ENCODE data around the gene RPN2. TPM values are rescaled to one million over a fixed set of nuclear protein-coding genes. Genes with fewer than 3 reads are reported as not detected.

The RPN2 gene
- polyA plus RNA-seq, 1 donor (not counting 4 experiments of a cell fraction or from before 2014, with no cell fraction given) = 220 TPM

DNA sequence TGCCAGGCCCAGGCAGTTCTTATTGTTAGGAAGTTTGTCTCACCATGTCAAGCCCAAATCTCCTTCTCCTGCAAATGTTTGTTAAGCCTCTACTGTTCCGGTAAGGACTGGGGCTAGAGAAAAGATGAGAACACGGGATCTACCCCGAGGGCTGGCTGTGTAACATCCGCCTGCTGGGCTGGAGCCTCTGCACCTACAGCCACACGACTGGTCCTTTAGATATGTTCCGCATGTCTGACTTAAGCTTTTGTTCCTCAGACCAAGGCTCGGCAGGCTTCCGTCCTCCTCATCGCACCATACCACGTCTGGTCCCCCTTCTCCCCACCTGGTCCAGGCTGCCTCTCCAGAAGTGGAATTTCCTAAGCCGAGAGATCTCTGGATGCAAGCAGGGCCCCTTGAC lies 79.9 kb downstream of the RPN2 start:
- DNase-seq (ENCODE audit: low read depth, low spot score) = no peak
- H3K27me3 ChIP-seq (ENCODE audit: control insufficient read depth, extremely low read depth, insufficient read depth, low read length) = peaks cover 44% of the 10 kb centered on the region
- no peaks in the 10 kb centered on the region for H3K79me2 ChIP-seq (ENCODE audit: control insufficient read depth, insufficient read depth, low read length)
- no peaks in the 10 kb centered on the region for H3K36me3 ChIP-seq (ENCODE audit: control insufficient read depth in 2 of 2, extremely low read depth in 1 of 2, insufficient read depth in 2 of 2, low read length in 2 of 2)
- H3K9me3 ChIP-seq (ENCODE audit: control insufficient read depth, low read depth, low read length) = peaks cover 2% of the 10 kb centered on the region
- H2AFZ ChIP-seq (ENCODE audit: control insufficient read depth, low read length) = no peak overlapping the region
- H3K4me2 ChIP-seq (ENCODE audit: control insufficient read depth, extremely low read depth, insufficient read depth, low read depth, low read length) = no peak overlapping the region
- H3K4me3 ChIP-seq (ENCODE audit: control insufficient read depth in 2 of 3, extremely low read depth in 1 of 3, insufficient read depth in 2 of 3, low read depth in 1 of 3, low read length in 3 of 3) = no peak overlapping the region
- no peak overlapping the region for H3K27ac ChIP-seq (ENCODE audit: control insufficient read depth, insufficient read depth, low read length)
- H4K20me1 ChIP-seq (ENCODE audit: control insufficient read depth, extremely low read depth, insufficient read depth, low read length) = no peaks in the 10 kb centered on the region
- TF ChIP-seq, protein P1, sequence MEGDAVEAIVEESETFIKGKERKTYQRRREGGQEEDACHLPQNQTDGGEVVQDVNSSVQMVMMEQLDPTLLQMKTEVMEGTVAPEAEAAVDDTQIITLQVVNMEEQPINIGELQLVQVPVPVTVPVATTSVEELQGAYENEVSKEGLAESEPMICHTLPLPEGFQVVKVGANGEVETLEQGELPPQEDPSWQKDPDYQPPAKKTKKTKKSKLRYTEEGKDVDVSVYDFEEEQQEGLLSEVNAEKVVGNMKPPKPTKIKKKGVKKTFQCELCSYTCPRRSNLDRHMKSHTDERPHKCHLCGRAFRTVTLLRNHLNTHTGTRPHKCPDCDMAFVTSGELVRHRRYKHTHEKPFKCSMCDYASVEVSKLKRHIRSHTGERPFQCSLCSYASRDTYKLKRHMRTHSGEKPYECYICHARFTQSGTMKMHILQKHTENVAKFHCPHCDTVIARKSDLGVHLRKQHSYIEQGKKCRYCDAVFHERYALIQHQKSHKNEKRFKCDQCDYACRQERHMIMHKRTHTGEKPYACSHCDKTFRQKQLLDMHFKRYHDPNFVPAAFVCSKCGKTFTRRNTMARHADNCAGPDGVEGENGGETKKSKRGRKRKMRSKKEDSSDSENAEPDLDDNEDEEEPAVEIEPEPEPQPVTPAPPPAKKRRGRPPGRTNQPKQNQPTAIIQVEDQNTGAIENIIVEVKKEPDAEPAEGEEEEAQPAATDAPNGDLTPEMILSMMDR (optimal IDR thresholded peaks at IDR 0.05 in 1 of 3, IDR thresholded peaks at IDR 0.05 in 1 of 3, conservative IDR thresholded peaks at IDR 0.05 in 1 of 3; ENCODE audit: extremely low read depth in 1 of 3, insufficient read depth in 2 of 3, low read length in 3 of 3) = no peak
- TF ChIP-seq EZH2 (IDR thresholded peaks at IDR 0.05; ENCODE audit: low read length) = no peak
- no peak overlapping the region for H3K9ac ChIP-seq (ENCODE audit: control insufficient read depth, extremely low read depth, insufficient read depth, low read length)
- no peaks in the 10 kb centered on the region for H3K4me1 ChIP-seq (ENCODE audit: control insufficient read depth, extremely low read depth, insufficient read depth, low read length)
- no peaks in the 10 kb centered on the region for H3K9me1 ChIP-seq (ENCODE audit: control insufficient read depth, extremely low read depth, insufficient read depth, low read length)
- dilution Hi-C loops (cut with MboI; ENCODE audit: extremely low pct_ligation_motif_present, low sequenced_read_pairs) = loop anchor here (5.0 to 25.0 kb wide), 2 partner anchors 57 to 228 kb away; no protein-coding TSS in a partner anchor
- no peak for FAIRE-seq

DNA sequence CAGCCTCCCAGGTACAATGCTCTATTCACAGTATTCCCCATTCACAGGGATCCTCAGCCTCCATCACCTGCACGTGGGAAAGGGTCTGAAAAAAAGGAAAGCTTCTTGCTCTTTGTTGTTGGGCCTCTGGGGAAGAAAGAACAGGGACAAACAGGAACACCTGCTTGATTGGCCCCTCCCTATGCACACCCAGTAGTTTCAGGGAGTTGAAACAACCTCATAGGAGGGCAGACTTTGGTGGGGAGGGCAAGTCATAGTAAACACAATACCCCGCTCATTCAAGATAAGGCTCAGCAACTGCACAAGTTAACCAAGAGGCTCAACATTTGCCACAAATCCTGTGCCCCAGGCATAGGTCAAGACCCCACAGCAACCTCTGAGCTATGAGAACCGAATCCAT lies 80.7 kb downstream of the RPN2 start:
- no peak for DNase-seq (ENCODE audit: low read depth, low spot score)
- Histone ChIP-seq H3K27ac (ENCODE audit: control insufficient read depth, insufficient read depth, low read length) (no peak overlapping the region), H3K4me1 (ENCODE audit: control insufficient read depth, extremely low read depth, insufficient read depth, low read length) (no peaks in the 10 kb centered on the region), H3K9me3 (ENCODE audit: control insufficient read depth, low read depth, low read length) (no peaks in the 10 kb centered on the region), H3K4me2 (ENCODE audit: control insufficient read depth, extremely low read depth, insufficient read depth, low read depth, low read length) (no peak overlapping the region), H2AFZ (ENCODE audit: control insufficient read depth, low read length) (no peak overlapping the region), H4K20me1 (ENCODE audit: control insufficient read depth, extremely low read depth, insufficient read depth, low read length) (no peaks in the 10 kb centered on the region), H3K9me1 (ENCODE audit: control insufficient read depth, extremely low read depth, insufficient read depth, low read length) (no peaks in the 10 kb centered on the region), H3K4me3 (ENCODE audit: control insufficient read depth in 2 of 3, extremely low read depth in 1 of 3, insufficient read depth in 2 of 3, low read depth in 1 of 3, low read length in 3 of 3) (no peak overlapping the region), H3K79me2 (ENCODE audit: control insufficient read depth, insufficient read depth, low read length) (no peaks in the 10 kb centered on the region), H3K9ac (ENCODE audit: control insufficient read depth, extremely low read depth, insufficient read depth, low read length) (no peak overlapping the region), H3K36me3 (ENCODE audit: control insufficient read depth in 2 of 2, extremely low read depth in 1 of 2, insufficient read depth in 2 of 2, low read length in 2 of 2) (no peaks in the 10 kb centered on the region), H3K27me3 (ENCODE audit: control insufficient read depth, extremely low read depth, insufficient read depth, low read length) (peaks cover 44% of the 10 kb centered on the region)
- no peak for FAIRE-seq
- TF ChIP-seq EZH2 (IDR thresholded peaks at IDR 0.05; ENCODE audit: low read length) = no peak
- TF ChIP-seq, protein P1 (optimal IDR thresholded peaks at IDR 0.05 in 1 of 3, IDR thresholded peaks at IDR 0.05 in 1 of 3, conservative IDR thresholded peaks at IDR 0.05 in 1 of 3; ENCODE audit: extremely low read depth in 1 of 3, insufficient read depth in 2 of 3, low read length in 3 of 3) = no peak
- dilution Hi-C loops (cut with MboI; ENCODE audit: extremely low pct_ligation_motif_present, low sequenced_read_pairs) = loop anchor here (5.0 to 25.0 kb wide), 2 partner anchors 58 to 227 kb away; no protein-coding TSS in a partner anchor

Measured in keratinocyte (primary cell).